Mucosa of rectum (tissue), 2 donors: ENCODE measurements around the gene GBE1.

Source experiments
- H3K27ac ChIP-seq, 2 donors: one replicate each; pipeline ENCODE4 v1.7.0; 2013; ENCODE audit warnings: inconsistent platforms in 2 of 2, low read depth in 2 of 2, low read length in 2 of 2
- H3K27me3 ChIP-seq, 2 donors: one replicate each; pipeline ENCODE4 v1.7.0; 2013; ENCODE audit warnings: low read length in 2 of 2; ENCODE audit not compliant: control insufficient read depth in 2 of 2, insufficient read depth in 2 of 2
- H3K36me3 ChIP-seq, 2 donors: one replicate each; pipeline ENCODE4 v1.7.0; 2013; ENCODE audit warnings: low read length in 2 of 2; ENCODE audit not compliant: control insufficient read depth in 2 of 2, insufficient read depth in 2 of 2
- H3K4me1 ChIP-seq, 2 donors: one replicate each; pipeline ENCODE4 v1.7.0; 2013; ENCODE audit warnings: low read length in 2 of 2, mild to moderate bottlenecking in 1 of 2; ENCODE audit not compliant: control insufficient read depth in 2 of 2, insufficient read depth in 2 of 2
- H3K4me3 ChIP-seq, 2 donors: one replicate each; pipeline ENCODE4 v1.7.0; 2013; ENCODE audit warnings: low read length in 2 of 2
- H3K9ac ChIP-seq, 2 donors: one replicate each; pipeline ENCODE4 v1.7.0; 2013; ENCODE audit warnings: low read length in 2 of 2, low read depth in 1 of 2, mild to moderate bottlenecking in 1 of 2
- H3K9me3 ChIP-seq, 2 donors: one replicate each; pipeline ENCODE4 v1.7.0; 2013; ENCODE audit warnings: low read length in 2 of 2; ENCODE audit not compliant: control insufficient read depth in 2 of 2
- donor health status: healthy.
- donor health status: Normal muscosa, but diverticular disease.

Gene GBE1

DNA sequence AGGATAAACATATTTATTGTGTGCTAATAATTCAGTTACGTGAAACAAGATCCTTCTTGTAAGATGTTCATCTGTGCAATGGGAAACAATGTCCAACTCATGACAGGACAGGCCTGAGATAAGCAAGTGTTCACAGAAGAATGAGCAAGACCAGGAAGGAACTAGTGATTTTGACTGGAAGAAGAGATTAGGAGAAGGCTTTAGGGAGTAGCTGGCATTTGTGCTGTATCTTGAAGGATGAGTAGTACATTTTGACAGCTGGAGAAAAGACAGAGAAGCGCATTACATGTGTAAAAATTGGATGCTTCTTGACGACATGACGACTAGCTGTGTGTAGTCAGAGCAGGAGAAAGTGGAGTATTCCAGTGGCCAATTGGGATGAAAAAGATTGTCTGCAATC lies 48.4 kb downstream of the GBE1 start:
- no peak overlapping the region for H3K9ac ChIP-seq
- H3K9me3 ChIP-seq, result no peaks in the 10 kb centered on the region
- no peak overlapping the region for H3K27ac ChIP-seq
- no peaks in the 10 kb centered on the region for H3K36me3 ChIP-seq
- no peaks in the 10 kb centered on the region for H3K27me3 ChIP-seq
- no peaks in the 10 kb centered on the region for H3K4me1 ChIP-seq
- H3K4me3 ChIP-seq, result no peak overlapping the region

DNA sequence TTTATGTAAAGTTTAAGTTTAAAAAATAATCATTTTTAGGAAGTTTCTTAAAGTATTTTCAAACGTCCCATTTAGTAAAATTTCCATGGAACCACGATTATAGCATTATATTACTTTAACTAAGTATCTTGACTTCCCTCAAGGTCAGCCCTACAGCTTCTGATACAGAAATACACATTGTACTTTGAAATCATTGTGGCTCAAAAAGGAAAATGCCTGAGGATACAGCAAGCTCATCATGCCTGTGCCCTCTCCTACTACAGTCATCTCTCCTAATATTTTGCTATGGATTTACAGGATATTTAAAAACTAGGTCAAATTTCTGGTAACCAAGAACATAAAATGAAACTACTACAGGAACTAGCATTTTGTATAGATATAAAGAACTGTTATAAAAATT lies 51.8 kb downstream of the GBE1 start:
- H3K27ac ChIP-seq, result no peak overlapping the region
- no peaks in the 10 kb centered on the region for H3K27me3 ChIP-seq
- H3K4me3 ChIP-seq, result no peak overlapping the region
- no peaks in the 10 kb centered on the region for H3K9me3 ChIP-seq
- H3K9ac ChIP-seq, result no peak overlapping the region
- no peaks in the 10 kb centered on the region for H3K36me3 ChIP-seq
- H3K4me1 ChIP-seq, result no peaks in the 10 kb centered on the region

DNA sequence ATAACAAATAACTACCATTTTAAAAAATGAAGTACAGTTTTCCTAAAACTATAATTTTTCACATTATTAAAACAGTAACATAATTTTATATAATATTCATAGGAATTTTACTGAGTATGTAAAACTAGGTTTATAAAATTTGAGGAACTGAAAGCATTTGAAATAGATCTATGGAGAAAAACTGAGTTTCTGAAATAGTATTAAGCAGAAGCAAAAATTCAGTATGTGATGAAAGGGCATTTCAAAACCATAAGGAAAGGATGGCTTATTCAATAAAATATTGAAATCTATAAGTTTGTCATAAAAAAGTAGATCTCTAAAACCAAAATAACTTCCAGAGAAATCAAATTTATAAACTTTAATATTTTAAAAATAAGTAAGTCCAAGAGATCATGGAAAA lies 53.4 kb downstream of the GBE1 start:
- Histone ChIP-seq H3K36me3 (no peaks in the 10 kb centered on the region), H3K9me3 (no peaks in the 10 kb centered on the region), H3K9ac (no peak overlapping the region), H3K4me3 (no peak overlapping the region), H3K27ac (no peak overlapping the region), H3K4me1 (no peaks in the 10 kb centered on the region), H3K27me3 (no peaks in the 10 kb centered on the region)

DNA sequence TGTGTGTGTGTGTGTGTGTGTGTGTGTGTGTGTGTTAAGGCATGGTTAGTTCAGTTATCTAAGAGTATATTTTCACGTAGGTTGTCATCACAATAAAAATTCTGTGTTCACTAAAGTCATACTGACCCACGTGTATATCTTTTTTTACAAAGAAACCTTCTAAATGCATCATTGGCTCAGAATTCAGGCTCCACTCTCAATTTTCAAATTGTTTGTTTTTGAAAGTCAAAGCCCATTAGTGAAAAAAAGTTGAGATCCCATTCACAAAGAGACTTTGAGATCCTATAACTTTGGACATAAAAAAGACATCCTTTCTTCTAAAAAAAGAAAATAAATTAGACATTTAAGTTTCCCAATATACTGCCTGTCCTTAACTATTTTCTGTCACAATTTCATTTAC lies 59.3 kb downstream of the GBE1 start:
- Histone ChIP-seq H3K4me1 (no peaks in the 10 kb centered on the region), H3K9me3 (no peaks in the 10 kb centered on the region), H3K9ac (no peak overlapping the region), H3K27ac (no peak overlapping the region), H3K36me3 (no peaks in the 10 kb centered on the region), H3K27me3 (no peaks in the 10 kb centered on the region), H3K4me3 (no peak overlapping the region)

DNA sequence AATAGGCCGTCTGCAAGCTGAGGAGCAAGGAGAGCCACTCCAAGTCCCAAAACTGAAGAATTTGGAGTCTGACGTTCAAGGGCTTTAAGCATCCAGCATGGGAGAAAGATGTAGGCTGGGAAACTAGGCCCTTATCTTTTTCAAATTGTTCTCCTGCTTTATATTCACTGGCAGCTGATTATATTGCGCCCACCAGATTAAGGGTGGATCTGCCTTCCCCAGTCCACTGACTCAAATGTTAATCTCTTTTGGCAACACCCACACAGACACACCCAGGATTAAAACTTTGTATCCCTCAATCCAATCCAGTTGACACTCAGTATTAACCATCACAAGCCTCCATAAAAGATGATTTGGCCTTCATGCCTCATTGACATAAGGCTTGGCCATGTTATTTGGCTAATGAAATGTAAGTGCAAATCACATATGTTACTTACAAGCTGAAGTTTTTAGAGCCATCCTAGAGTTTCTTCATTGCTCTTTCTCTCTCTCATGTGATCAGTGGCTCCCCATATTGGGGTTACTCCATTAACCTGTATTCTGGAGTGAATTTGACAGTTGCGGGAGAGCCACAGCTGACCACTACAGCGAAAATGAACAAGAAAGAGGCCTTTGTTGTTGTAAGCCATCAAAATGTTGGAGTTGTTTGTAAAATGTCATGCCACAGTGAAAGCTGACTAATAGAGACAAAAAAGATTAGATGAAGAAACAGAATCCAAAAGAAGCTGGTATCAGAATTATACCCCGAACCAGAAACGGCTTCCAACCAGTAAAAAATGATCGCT lies 61.7 kb downstream of the GBE1 start:
- H3K9ac ChIP-seq, result no peak overlapping the region
- H3K4me1 ChIP-seq, result no peaks in the 10 kb centered on the region
- no peak overlapping the region for H3K27ac ChIP-seq
- no peaks in the 10 kb centered on the region for H3K36me3 ChIP-seq
- H3K9me3 ChIP-seq, result no peaks in the 10 kb centered on the region
- H3K27me3 ChIP-seq, result no peaks in the 10 kb centered on the region
- H3K4me3 ChIP-seq, result no peak overlapping the region

DNA sequence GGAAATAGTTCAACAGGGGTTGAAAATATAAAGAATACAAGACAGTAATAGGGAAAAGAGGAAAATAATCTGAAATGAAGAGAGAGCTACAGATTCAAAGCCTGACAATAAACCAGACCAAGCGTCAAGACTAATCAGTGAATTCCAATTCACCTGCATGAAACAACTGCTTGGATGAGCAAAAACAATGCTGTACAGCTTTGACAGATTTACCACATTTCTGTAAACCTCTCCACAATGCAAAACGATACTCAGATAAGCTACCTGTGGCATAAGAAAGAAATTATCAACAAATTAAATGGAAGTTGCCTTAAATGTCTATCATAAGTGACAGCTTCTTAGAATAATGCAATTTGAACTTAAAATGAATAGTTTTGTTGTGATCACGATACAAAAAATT lies 65.4 kb downstream of the GBE1 start:
- Histone ChIP-seq H3K27ac (no peak overlapping the region), H3K4me1 (no peaks in the 10 kb centered on the region), H3K27me3 (no peaks in the 10 kb centered on the region), H3K4me3 (no peak overlapping the region), H3K9ac (no peak overlapping the region), H3K36me3 (no peaks in the 10 kb centered on the region), H3K9me3 (no peaks in the 10 kb centered on the region)

- Histone ChIP-seq H3K27me3 (no peaks in the 10 kb centered on the region), H3K4me3 (no peak overlapping the region), H3K27ac (no peak overlapping the region), H3K4me1 (no peaks in the 10 kb centered on the region), H3K36me3 (no peaks in the 10 kb centered on the region), H3K9me3 (no peaks in the 10 kb centered on the region), H3K9ac (no peak overlapping the region)
Measured at GRCh38 chr3:81695302-81695701, 66.1 kb downstream of the GBE1 start.

DNA sequence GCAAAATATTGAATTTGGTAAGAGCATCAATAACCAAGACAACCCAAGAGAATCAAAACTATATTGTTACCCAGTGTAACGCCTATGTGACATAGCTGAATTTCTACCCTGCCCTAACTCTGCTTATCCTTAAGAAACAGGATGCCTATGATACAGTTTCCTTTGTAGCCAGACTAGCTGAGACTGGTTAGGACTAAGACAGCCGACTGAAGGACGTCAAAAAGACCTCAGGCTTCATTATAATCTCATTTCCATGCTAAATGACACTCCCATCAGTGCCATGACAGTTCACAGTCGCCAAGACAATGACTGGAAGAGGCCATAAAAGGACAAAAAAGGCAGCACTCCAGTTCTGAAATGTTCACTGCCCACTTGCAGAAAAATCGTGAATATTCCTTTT lies 66.8 kb downstream of the GBE1 start:
- Histone ChIP-seq H3K4me3 (no peak overlapping the region), H3K9ac (no peak overlapping the region), H3K36me3 (no peaks in the 10 kb centered on the region), H3K27ac (no peak overlapping the region), H3K4me1 (no peaks in the 10 kb centered on the region), H3K27me3 (no peaks in the 10 kb centered on the region), H3K9me3 (no peaks in the 10 kb centered on the region)

- no peaks in the 10 kb centered on the region for H3K4me1 ChIP-seq
- no peaks in the 10 kb centered on the region for H3K9me3 ChIP-seq
- H3K27ac ChIP-seq, result no peak overlapping the region
Measured at GRCh38 chr3:81692766-81693165, 68.7 kb downstream of the GBE1 start.

GRCh38 chr3:81689617-81690016 lies 71.8 kb downstream of the GBE1 start:
- Histone ChIP-seq H3K9ac (no peak overlapping the region), H3K9me3 (no peaks in the 10 kb centered on the region), H3K4me3 (no peak overlapping the region), H3K36me3 (no peaks in the 10 kb centered on the region), H3K4me1 (no peaks in the 10 kb centered on the region), H3K27me3 (no peaks in the 10 kb centered on the region), H3K27ac (no peak overlapping the region)

More at GRCh38 chr3:81692766-81693165, 68.7 kb downstream of the GBE1 start:
- no peak overlapping the region for H3K9ac ChIP-seq
- H3K36me3 ChIP-seq, result no peaks in the 10 kb centered on the region
- H3K4me3 ChIP-seq, result no peak overlapping the region
- H3K27me3 ChIP-seq, result no peaks in the 10 kb centered on the region
